GM19395 (cell line): ENCODE data around the gene NKX1-2.
"Not testable (repeated sequence)": the region's sequence is repeated elsewhere in the genome, so short reads cannot be mapped to it uniquely, and the experiment has no call there.

Source experiments
- ATAC-seq: cut with Tn5 transposase; IDR thresholded peaks from one replicate; pipeline ENCODE4 v1.9.1; 2021; ENCODE audit warnings: mild to moderate bottlenecking, moderate library complexity; ENCODE audit not compliant: unreplicated experiment

NKX1-2 gene

GRCh38 chr10:124453960-124454610 is 4.2 kb upstream of the NKX1-2 start:
- no peak for ATAC-seq

- ATAC-seq: no peak
These were observed 1.4 kb upstream of the NKX1-2 start for GRCh38 chr10:124451276-124451675.

- no peak for ATAC-seq
These were observed 885 bp upstream of the NKX1-2 start for GRCh38 chr10:124450783-124451057.

GRCh38 chr10:124449170-124450011 is 444 bp downstream of the NKX1-2 start:
- ATAC-seq: no peak

GRCh38 chr10:124448696-124449169 is 1.1 kb downstream of the NKX1-2 start:
- ATAC-seq: no peak

DNA sequence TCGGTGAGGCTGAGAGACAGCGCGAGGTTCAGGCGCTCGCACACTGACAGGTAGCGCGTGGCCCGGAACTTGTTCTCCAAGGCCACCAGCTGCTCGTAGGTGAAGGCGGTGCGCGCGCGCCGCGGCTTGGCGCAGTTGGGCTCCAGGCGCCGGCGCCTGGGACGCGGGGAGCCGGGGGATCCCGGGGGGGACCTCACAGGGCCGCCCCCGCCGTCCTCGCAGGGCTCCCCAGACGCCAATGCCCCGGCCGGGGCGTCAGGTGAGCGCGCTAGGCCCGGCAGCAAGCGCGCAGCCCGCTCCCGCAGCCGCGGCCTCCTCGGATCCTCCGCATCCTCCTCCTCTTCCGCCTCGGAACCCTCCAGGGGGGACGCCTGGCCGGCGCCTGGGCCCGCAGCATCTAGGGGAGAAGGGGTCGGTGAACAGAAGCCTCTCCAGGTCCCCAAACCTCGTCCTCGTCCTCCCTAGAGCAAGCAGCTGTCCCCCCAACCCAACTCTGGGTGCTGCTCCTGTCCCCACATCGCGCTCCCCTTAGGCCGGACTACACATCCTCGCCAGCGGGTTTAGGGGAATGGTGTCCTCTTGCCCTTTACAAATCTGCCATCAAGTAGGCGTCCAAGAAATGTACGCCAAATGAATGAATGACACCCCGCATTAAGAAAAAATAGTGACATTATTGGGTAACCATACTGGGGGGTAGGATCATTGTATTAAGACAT is 1.9 kb downstream of the NKX1-2 start:
- no peak for ATAC-seq

DNA sequence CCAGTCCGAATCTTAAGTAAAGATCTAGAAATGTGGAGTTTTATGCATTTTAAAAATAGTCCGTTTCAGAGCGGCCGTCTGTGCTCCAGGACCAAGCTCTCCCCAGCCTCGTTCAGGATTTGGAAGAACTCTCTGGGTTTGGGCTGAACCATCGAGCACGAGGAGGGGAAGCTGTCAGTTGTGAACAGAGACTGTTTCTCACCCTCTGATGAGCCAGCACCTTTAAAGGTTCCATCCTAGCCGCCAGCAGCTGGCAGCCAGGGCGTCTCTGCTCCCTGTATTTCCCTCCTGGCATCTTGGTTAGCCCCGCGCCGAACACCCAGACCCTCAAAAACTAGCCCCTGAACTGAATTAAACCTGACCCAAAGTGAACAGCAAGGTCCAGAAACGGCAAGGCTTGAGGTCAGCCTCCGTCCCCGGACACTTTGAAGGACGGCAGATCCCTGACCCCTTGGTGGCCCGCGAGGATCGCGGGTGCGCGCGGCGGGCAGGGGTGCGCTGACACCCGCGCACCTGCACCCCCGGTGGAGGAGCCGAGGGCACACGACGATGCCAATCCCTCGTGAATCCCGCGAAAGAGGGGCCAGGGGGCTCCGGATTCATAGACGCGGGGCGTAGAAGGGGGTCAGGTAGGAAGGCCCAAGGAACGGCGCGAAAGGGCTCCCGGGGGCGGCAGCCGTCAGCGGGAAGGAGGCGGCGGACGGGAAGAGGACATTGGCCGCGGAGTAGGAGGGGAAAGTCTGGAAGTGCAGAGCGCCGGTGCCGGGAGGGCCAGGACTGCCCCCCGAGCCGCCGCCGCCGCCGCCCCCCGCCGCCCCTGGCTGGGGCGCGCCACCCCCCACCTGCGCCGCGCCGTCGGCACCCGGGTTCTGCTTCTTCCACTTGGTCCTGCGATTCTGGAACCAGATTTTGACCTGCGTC is 2.7 kb downstream of the NKX1-2 start:
- ATAC-seq: no peak

GRCh38 chr10:124441694-124442093 is 8.1 kb downstream of the NKX1-2 start:
- ATAC-seq: not testable (repeated sequence)

DNA sequence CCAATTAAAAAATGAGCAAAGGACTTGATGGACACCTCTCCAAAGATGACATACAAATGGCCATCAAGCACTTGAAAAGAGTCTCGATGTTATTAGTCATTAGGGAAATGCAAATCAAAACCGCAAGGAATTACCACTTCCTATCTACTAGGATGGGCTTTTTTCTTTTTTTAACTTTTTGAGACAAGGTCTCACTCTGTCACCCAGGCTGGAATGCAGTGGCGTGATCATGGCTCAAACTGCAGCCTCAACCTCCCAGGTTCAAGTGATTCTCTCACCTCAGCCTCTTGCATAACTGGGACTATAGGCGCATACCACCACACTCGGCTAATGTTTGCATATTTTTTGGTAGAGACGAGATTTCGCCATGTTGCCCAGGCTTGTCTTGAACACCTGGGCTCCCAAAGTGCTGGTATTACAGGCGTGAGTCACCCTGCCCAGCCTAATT is 13.6 kb downstream of the NKX1-2 start:
- peak; percentile 80 for ATAC-seq

- not testable (repeated sequence) for ATAC-seq
These were observed 14.2 kb downstream of the NKX1-2 start for GRCh38 chr10:124435683-124436082.

GRCh38 chr10:124433461-124433860 is 16.4 kb downstream of the NKX1-2 start:
- no peak for ATAC-seq

GRCh38 chr10:124430077-124430476 is 19.8 kb downstream of the NKX1-2 start:
- no peak for ATAC-seq

DNA sequence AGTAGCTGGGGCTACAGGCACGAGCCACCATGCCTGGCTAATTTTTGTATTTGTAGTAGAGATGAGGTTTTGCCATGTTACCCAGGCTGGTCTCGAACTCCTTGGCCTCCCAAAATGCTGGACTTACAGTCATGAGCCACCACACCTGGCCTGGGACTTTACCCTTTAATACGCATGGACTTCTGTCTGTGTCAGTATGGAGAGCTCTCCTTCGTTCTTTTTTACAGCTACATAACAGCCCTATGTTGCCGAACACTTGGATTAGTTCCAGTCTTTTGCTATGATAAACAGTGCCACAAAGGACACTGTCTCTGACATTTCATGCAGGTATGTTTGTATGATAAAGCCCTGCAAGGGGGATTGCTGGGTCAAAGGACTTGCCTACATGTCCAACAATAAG is 20.3 kb downstream of the NKX1-2 start:
- no peak for ATAC-seq

- ATAC-seq: no peak
These were observed 21.5 kb downstream of the NKX1-2 start for GRCh38 chr10:124428207-124428777.

- no peak for ATAC-seq
These were observed 24.4 kb downstream of the NKX1-2 start for GRCh38 chr10:124425227-124425962.

DNA sequence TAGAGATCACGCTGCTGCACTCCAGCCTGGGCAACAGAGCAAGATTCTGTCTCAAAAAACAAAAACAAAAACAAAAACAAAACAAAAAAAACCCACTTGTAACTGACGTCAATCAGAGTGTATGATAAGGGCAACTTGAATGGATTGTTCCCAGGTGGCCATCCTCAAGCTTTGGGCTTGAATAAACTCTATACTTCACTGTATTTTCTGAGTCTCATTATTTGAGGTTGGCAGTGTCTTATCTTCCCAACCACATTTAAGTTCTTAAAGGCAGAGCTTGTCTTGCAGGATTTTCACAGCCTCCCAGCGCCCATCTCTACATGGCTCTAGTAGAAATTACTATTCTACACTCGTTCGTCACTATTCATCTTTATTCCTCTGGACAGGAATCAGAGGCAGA is 26.0 kb downstream of the NKX1-2 start:
- no peak for ATAC-seq

GRCh38 chr10:124422742-124423141 is 27.1 kb downstream of the NKX1-2 start:
- no peak for ATAC-seq

- ATAC-seq: no peak
These were observed 29.6 kb downstream of the NKX1-2 start for GRCh38 chr10:124420254-124420653.

DNA sequence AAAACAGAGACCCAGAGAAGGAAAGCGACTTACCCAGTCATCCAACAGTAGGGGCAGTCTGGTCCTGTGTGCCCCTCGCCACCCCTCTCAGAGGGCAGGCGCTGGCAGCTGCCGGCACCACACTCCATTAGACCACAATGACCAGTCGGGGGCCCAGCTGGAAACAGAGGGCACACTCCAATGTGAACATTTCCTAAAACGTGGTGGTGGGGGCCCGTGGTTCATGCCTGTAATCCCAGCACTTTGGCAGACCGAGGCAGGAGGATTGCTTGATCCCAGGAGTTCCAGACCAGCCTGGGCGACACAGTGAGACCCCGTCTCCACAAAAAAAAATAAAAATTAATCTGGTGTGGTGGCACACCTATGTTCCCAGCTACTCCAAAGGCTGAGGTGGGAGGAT is 30.2 kb downstream of the NKX1-2 start:
- no peak for ATAC-seq
